Cardiac fibroblast (primary cell): ENCODE results near the gene DCC.

Experiments
- DNase-seq, 2 donors: peaks; one replicate each; pipeline versions ENCODE4 v3.0.0 to v3.0.0-alpha.2; 2010; ENCODE audit warnings: low read depth in 2 of 2
- H3K4me3 ChIP-seq, 2 donors: replicated peaks in 1 of 2; 1 replicate in 1 of 2; 2 replicates in 1 of 2; pipeline ENCODE4 v1.5.1; 2011; ENCODE audit warnings: low read depth in 2 of 2, low read length in 2 of 2, mild to moderate bottlenecking in 2 of 2, moderate library complexity in 1 of 2
- CTCF ChIP-seq: IDR thresholded peaks from one replicate; pipeline ENCODE4 v1.5.1; 2011; ENCODE audit warnings: low read depth, mild to moderate bottlenecking, low read length, inconsistent platforms

DCC gene

GRCh38 chr18:52937840-52938239, 597.8 kb downstream of the DCC start:
- TF ChIP-seq CTCF, result no peak
- no peak overlapping the region for H3K4me3 ChIP-seq
- no peak for DNase-seq

- no peak for DNase-seq
- no peak overlapping the region for H3K4me3 ChIP-seq
- no peak for TF ChIP-seq CTCF
Measured at GRCh38 chr18:52945552-52945951, 605.6 kb downstream of the DCC start.

GRCh38 chr18:52948868-52949444, 609.0 kb downstream of the DCC start:
- no peak for TF ChIP-seq CTCF
- no peak for DNase-seq
- H3K4me3 ChIP-seq, result no peak overlapping the region

- no peak for TF ChIP-seq CTCF
- H3K4me3 ChIP-seq, result no peak overlapping the region
- no peak for DNase-seq
Measured at GRCh38 chr18:52950155-52950554, 610.2 kb downstream of the DCC start.

GRCh38 chr18:52953387-52953786, 613.4 kb downstream of the DCC start:
- no peak overlapping the region for H3K4me3 ChIP-seq
- TF ChIP-seq CTCF, result no peak
- DNase-seq, result no peak

- H3K4me3 ChIP-seq, result no peak overlapping the region
- no peak for DNase-seq
- TF ChIP-seq CTCF, result no peak
Measured at GRCh38 chr18:52963481-52963880, 623.5 kb downstream of the DCC start.

GRCh38 chr18:52970686-52971085, 630.7 kb downstream of the DCC start:
- TF ChIP-seq CTCF, result no peak
- no peak overlapping the region for H3K4me3 ChIP-seq
- no peak for DNase-seq
